Keratinocyte (primary cell): ENCODE measurements around the gene IRX2. TPM values are rescaled to one million over a fixed set of nuclear protein-coding genes. Genes with fewer than 3 reads are reported as not detected.

Experiments
- DNase-seq: peaks from one replicate; pipeline ENCODE4 v3.0.0-alpha.2; 2011; ENCODE audit warnings: low read depth, missing footprints, low spot score
- FAIRE-seq: peaks from 2 replicates; lab custom pipeline; 2011; peaks lifted over from hg19 to GRCh38; lab: Jason Lieb, UNC
- H2AFZ ChIP-seq: 2 replicates; pipeline ENCODE4 v1.6.0; 2012; ENCODE audit warnings: low read length, control low read depth, inconsistent platforms; ENCODE audit not compliant: control insufficient read depth
- H3K27ac ChIP-seq: 2 replicates; pipeline ENCODE4 v1.5.1; 2011; ENCODE audit warnings: low read length; ENCODE audit not compliant: control insufficient read depth, insufficient read depth
- H3K27me3 ChIP-seq: 3 replicates; pipeline ENCODE4 v1.6.0; 2011; ENCODE audit warnings: low read length; ENCODE audit not compliant: control insufficient read depth, insufficient read depth; ENCODE audit errors: extremely low read depth
- H3K36me3 ChIP-seq, 2 experiments: 2 replicates in 1 of 2; 3 replicates in 1 of 2; pipeline ENCODE4 v1.5.1; 2011; ENCODE audit warnings: low read length in 2 of 2, mild to moderate bottlenecking in 1 of 2; ENCODE audit not compliant: control insufficient read depth in 2 of 2, insufficient read depth in 2 of 2; ENCODE audit errors: extremely low read depth in 1 of 2
- H3K4me1 ChIP-seq: 3 replicates; pipeline ENCODE4 v1.5.1; 2011; ENCODE audit warnings: low read length; ENCODE audit not compliant: control insufficient read depth, insufficient read depth; ENCODE audit errors: extremely low read depth
- H3K4me2 ChIP-seq: 3 replicates; pipeline ENCODE4 v1.6.0; 2011; ENCODE audit warnings: low read depth, low read length; ENCODE audit not compliant: control insufficient read depth, insufficient read depth; ENCODE audit errors: extremely low read depth
- H3K4me3 ChIP-seq, 3 experiments: fragments of 200-600 bp in 1 of 3; sonication (generic) in 1 of 3; 2 replicates in 2 of 3; 3 replicates in 1 of 3; pipeline ENCODE4 v1.5.1; 2011 to 2016; ENCODE audit warnings: low read length in 3 of 3, mild to moderate bottlenecking in 3 of 3, control low read depth in 2 of 3, inconsistent platforms in 1 of 3, low read depth in 1 of 3, mixed read lengths in 1 of 3, mixed run types in 1 of 3, moderate library complexity in 1 of 3; ENCODE audit not compliant: control insufficient read depth in 2 of 3, insufficient read depth in 2 of 3; ENCODE audit errors: extremely low read depth in 1 of 3
- H3K79me2 ChIP-seq: 2 replicates; pipeline ENCODE4 v1.6.0; 2012; ENCODE audit warnings: low read length; ENCODE audit not compliant: control insufficient read depth, insufficient read depth
- H3K9ac ChIP-seq: 3 replicates; pipeline ENCODE4 v1.6.0; 2011; ENCODE audit warnings: low read length; ENCODE audit not compliant: control insufficient read depth, insufficient read depth; ENCODE audit errors: extremely low read depth
- H3K9me1 ChIP-seq: 3 replicates; pipeline ENCODE4 v1.6.0; 2011; ENCODE audit warnings: low read length; ENCODE audit not compliant: control insufficient read depth, insufficient read depth; ENCODE audit errors: extremely low read depth
- H3K9me3 ChIP-seq: 2 replicates; pipeline ENCODE4 v1.5.1; 2012; ENCODE audit warnings: low read depth, low read length; ENCODE audit not compliant: control insufficient read depth
- H4K20me1 ChIP-seq: 3 replicates; pipeline ENCODE4 v1.6.0; 2011; ENCODE audit warnings: low read length; ENCODE audit not compliant: control insufficient read depth, insufficient read depth; ENCODE audit errors: extremely low read depth
- CTCF ChIP-seq, 3 experiments: IDR thresholded peaks in 1 of 3; conservative IDR thresholded peaks in 1 of 3; optimal IDR thresholded peaks in 1 of 3; 2 replicates in 2 of 3; 3 replicates in 1 of 3; pipeline versions ENCODE3 to v1.5.1; 2011; ENCODE audit warnings: low read length in 3 of 3, mild to moderate bottlenecking in 3 of 3, moderate library complexity in 2 of 3, control low read depth in 1 of 3, inconsistent platforms in 1 of 3; ENCODE audit not compliant: insufficient read depth in 2 of 3; ENCODE audit errors: extremely low read depth in 1 of 3
- EZH2 ChIP-seq: IDR thresholded peaks from one replicate; pipeline ENCODE4 v1.6.1; 2012; ENCODE audit warnings: inconsistent platforms, mild to moderate bottlenecking, low read length, moderate library complexity
- dilution Hi-C: fragments of 300-500 bp; cut with MboI; formaldehyde crosslinking; loops from one replicate; pipeline ENCODE4 v1.7.0; 2020; ENCODE audit warnings: low sequenced_read_pairs; ENCODE audit not compliant: extremely low pct_ligation_motif_present
- polyA plus RNA-seq, 5 experiments: library from polyadenylated mRNA; depleted of rRNA in 3 of 5; stranded (reverse) in 3 of 5; stranded (forward) in 1 of 5; unstranded in 1 of 5; fragments of >200 nt; gene quantifications; 1 replicate in 1 of 5; 2 replicates in 3 of 5; 3 replicates in 1 of 5; pipeline versions ENCODE4 v1.2.1 to v1.2.3, GENCODE V29; 2011 to 2012; ENCODE audit warnings: missing spikeins in 2 of 5, low read depth in 1 of 5, low replicate concordance in 1 of 5

The IRX2 gene
- polyA plus RNA-seq, 1 donor (not counting 4 experiments of a cell fraction or from before 2014, with no cell fraction given) = 27.1 TPM

GRCh38 chr5:2739360-2740050 is 12.0 kb downstream of the IRX2 start:
- dilution Hi-C loops = no loop called here
- Histone ChIP-seq H3K9me3 (no peaks in the 10 kb centered on the region), H3K27ac (no peak overlapping the region), H3K4me3 (peak overlapping the region; percentile 53 to 58 (median 54)), H2AFZ (peak overlapping the region; percentile 56), H3K9ac (peak overlapping the region; percentile 56), H3K27me3 (no peaks in the 10 kb centered on the region), H3K4me2 (peak overlapping the region; percentile 69), H3K9me1 (no peaks in the 10 kb centered on the region), H3K4me1 (peaks cover 16% of the 10 kb centered on the region), H3K36me3 (no peaks in the 10 kb centered on the region), H3K79me2 (peaks cover 12% of the 10 kb centered on the region), H4K20me1 (no peaks in the 10 kb centered on the region)
- FAIRE-seq (no peak), DNase-seq (no peak)
- no peak for TF ChIP-seq EZH2
- TF ChIP-seq CTCF (optimal IDR thresholded peaks at IDR 0.05 in 1 of 3, IDR thresholded peaks at IDR 0.05 in 1 of 3, conservative IDR thresholded peaks at IDR 0.05 in 1 of 3; ENCODE audit: extremely low read depth in 1 of 3, insufficient read depth in 2 of 3, low read length in 3 of 3) = no peak

GRCh38 chr5:2738700-2739359 is 12.6 kb downstream of the IRX2 start:
- Histone ChIP-seq H3K9ac (peak overlapping the region; percentile 56), H3K27me3 (no peaks in the 10 kb centered on the region)
- FAIRE-seq = no peak

More at GRCh38 chr5:2738700-2739359, 12.6 kb downstream of the IRX2 start:
- H3K79me2 ChIP-seq = peaks cover 6% of the 10 kb centered on the region
- no peaks in the 10 kb centered on the region for H3K9me1 ChIP-seq
- peak overlapping the region; percentile 69 for H3K4me2 ChIP-seq
- H3K9me3 ChIP-seq = no peaks in the 10 kb centered on the region
- TF ChIP-seq CTCF (optimal IDR thresholded peaks at IDR 0.05 in 1 of 3, IDR thresholded peaks at IDR 0.05 in 1 of 3, conservative IDR thresholded peaks at IDR 0.05 in 1 of 3; ENCODE audit: extremely low read depth in 1 of 3, insufficient read depth in 2 of 3, low read length in 3 of 3) = no peak
- no peak for TF ChIP-seq EZH2
- H3K4me3 ChIP-seq = peak overlapping the region; percentile 53 to 58 (median 54)
- no peaks in the 10 kb centered on the region for H3K36me3 ChIP-seq
- peaks cover 9% of the 10 kb centered on the region for H3K4me1 ChIP-seq
- peak overlapping the region; percentile 51 for H2AFZ ChIP-seq
- DNase-seq = no peak
- dilution Hi-C loops = no loop called here
- no peak overlapping the region for H3K27ac ChIP-seq
- H4K20me1 ChIP-seq = no peaks in the 10 kb centered on the region
